ENCODE measurements around the gene IL9R. TPM values are rescaled to one million over a fixed set of nuclear protein-coding genes. Genes with fewer than 3 reads are reported as not detected.

IL9R gene
- total RNA-seq, 1 donor from 2014 or later = not detected

- TF ChIP-seq CTCF (conservative IDR thresholded peaks at IDR 0.05; ENCODE audit: low read depth, low read length) = no peak
- H3K4me3 ChIP-seq (ENCODE audit: low read depth, low read length) = no peak overlapping the region
- DNase-seq (ENCODE audit: low read depth) = no peak
These were observed 40.8 kb upstream of the IL9R start for GRCh38 chrX:155956649-155957048.

GRCh38 chrX:155957843-155958242 lies 39.7 kb upstream of the IL9R start:
- no peak overlapping the region for H3K4me3 ChIP-seq (ENCODE audit: low read depth, low read length)
- DNase-seq (ENCODE audit: low read depth) = no peak
- TF ChIP-seq CTCF (conservative IDR thresholded peaks at IDR 0.05; ENCODE audit: low read depth, low read length) = no peak

GRCh38 chrX:155959018-155959587 lies 38.4 kb upstream of the IL9R start:
- TF ChIP-seq CTCF (conservative IDR thresholded peaks at IDR 0.05; ENCODE audit: low read depth, low read length) = no peak
- H3K4me3 ChIP-seq (ENCODE audit: low read depth, low read length) = no peak overlapping the region
- no peak for DNase-seq (ENCODE audit: low read depth)

- DNase-seq (ENCODE audit: low read depth) = no peak
- no peak overlapping the region for H3K4me3 ChIP-seq (ENCODE audit: low read depth, low read length)
- no peak for TF ChIP-seq CTCF (conservative IDR thresholded peaks at IDR 0.05; ENCODE audit: low read depth, low read length)
These were observed 34.6 kb upstream of the IL9R start for GRCh38 chrX:155962906-155963305.

- H3K4me3 ChIP-seq (ENCODE audit: low read depth, low read length) = no peak overlapping the region
- peak; percentile 37 for TF ChIP-seq CTCF (conservative IDR thresholded peaks at IDR 0.05; ENCODE audit: low read depth, low read length)
- no peak for DNase-seq (ENCODE audit: low read depth)
These were observed 30.6 kb upstream of the IL9R start for GRCh38 chrX:155966876-155967275.

GRCh38 chrX:155967653-155968325 lies 29.7 kb upstream of the IL9R start:
- TF ChIP-seq CTCF (conservative IDR thresholded peaks at IDR 0.05; ENCODE audit: low read depth, low read length) = no peak
- DNase-seq (ENCODE audit: low read depth) = no peak
- H3K4me3 ChIP-seq (ENCODE audit: low read depth, low read length) = no peak overlapping the region

- no peak for TF ChIP-seq CTCF (conservative IDR thresholded peaks at IDR 0.05; ENCODE audit: low read depth, low read length)
These were observed 29.2 kb upstream of the IL9R start for GRCh38 chrX:155968326-155968661.

More at GRCh38 chrX:155968326-155968661, 29.2 kb upstream of the IL9R start:
- no peak overlapping the region for H3K4me3 ChIP-seq (ENCODE audit: low read depth, low read length)
- no peak for DNase-seq (ENCODE audit: low read depth)

Data from epithelial cell of proximal tubule (primary cell).